ENCODE results near the gene GAB3.
"Not testable (repeated sequence)": the region's sequence is repeated elsewhere in the genome, so short reads cannot be mapped to it uniquely, and the experiment has no call there.

GAB3 gene

GRCh38 chrX:154654925-154655324, 96.0 kb downstream of the GAB3 start:
- DNase-seq, result no peak

DNA sequence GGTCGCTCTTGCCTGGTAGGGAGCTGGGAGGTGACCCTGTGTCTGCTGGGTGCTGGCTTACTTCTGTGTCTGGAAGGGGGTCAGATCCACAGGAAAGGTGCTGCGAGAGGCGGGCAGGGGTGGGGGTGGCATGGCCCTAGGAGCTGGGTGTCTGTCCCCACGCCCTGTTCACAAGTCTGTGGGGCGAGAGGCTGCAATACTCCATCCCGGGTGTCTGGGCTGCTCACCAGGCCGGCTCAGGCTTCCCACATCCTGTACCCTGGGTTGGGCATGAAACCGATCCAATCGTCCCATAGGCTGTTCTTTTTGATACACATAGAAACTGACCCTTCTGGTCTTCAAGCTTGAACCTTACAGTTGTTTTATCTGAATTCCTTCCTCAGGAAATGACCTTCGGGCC, 96.5 kb downstream of the GAB3 start:
- DNase-seq, result no peak

- not testable (repeated sequence) for DNase-seq
Observed at GRCh38 chrX:154653413-154653812, 97.5 kb downstream of the GAB3 start, which contains the start of gene CTAG2. Gene CTAG2, minus strand, starts transcription at chrX:154653579. Its CDS starts 64 bp downstream, at chrX:154653515.

DNA sequence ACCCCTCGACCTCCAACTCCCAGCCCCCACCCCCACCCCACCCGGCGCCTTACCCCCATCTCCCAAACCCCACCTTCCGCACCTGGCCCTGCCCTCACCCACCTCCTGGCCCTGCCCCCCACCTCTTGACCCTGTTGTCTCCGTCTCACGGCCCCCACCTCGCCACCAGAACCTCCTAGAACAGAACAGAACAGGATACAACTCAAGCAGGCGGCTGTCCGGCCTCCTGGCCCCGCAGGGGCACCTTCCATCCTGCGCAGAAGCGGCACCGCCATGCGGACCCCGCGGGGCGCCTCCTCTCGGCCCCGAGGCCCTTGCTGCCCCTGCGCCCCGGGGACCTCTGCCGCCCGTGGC, 97.9 kb downstream of the GAB3 start:
- no peak for DNase-seq

- DNase-seq, result no peak
Observed at GRCh38 chrX:154652311-154653047, 98.4 kb downstream of the GAB3 start.

DNA sequence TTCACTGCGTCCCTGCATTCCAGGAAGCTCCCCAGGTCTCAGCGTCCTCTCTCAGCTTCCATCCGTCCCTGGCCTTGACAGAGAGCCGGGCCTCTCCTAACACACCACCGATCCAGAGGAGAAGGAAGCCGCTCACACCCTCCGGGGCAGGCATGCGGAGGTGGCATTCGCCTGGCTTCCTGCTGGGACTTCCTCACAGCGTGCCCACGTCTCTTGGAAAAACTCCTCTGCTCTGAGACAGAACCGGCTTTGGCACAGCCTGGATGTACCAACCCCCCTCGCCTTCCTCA, 100.7 kb downstream of the GAB3 start:
- DNase-seq, result no peak

- no peak for DNase-seq
Observed at GRCh38 chrX:154649503-154650220, 101.2 kb downstream of the GAB3 start.

DNA sequence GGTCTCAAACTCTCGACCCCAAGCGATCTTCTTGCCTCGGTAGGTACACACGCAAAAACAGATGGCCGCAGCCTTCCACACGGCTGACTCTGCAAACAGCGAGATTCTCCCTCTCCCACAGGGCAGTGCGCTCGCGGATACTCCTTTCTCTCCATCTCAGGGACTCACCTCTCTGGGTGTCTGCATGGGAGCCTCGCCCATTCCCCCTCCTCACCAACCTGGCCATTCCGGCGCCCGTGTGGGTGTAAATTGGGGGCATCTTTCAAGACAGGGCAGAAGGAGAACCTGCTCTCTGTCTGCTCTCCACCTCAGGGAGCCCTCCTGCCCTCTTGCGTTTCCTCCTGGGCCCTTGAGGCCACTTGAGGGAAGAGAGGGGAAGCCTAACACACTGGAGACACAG, 101.9 kb downstream of the GAB3 start:
- DNase-seq, result no peak

DNA sequence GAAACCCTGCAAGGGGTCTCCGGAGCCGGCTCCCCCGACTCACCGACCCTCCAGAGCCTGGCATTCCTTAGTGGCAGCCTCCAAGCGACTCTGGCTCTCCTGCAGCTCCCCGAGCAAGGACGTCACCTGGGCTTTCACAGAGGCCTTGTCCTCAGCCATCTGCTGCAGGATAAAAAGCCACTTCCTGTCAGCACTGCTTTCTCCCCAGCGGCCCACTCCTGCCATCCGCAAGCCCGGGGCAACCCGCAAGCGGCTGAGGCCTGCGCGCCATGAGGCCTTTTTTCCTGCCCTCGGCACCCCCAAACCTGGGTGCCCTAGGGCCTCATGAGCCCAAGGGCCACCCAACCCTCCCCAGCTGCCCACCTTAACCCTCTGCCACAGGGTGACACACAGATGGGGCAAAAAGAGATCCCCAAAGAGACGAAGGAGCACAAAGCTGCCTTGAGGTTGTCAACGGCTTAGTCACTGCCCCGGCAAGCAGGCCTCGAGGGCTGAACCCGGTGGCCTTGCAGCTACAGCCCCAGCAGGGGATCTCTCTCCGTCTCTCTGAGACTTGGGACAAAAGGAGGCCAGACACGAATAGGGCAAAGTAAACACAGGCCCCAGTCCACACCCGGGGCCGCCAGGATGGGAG, 105.0 kb downstream of the GAB3 start:
- not testable (repeated sequence) for DNase-seq

DNA sequence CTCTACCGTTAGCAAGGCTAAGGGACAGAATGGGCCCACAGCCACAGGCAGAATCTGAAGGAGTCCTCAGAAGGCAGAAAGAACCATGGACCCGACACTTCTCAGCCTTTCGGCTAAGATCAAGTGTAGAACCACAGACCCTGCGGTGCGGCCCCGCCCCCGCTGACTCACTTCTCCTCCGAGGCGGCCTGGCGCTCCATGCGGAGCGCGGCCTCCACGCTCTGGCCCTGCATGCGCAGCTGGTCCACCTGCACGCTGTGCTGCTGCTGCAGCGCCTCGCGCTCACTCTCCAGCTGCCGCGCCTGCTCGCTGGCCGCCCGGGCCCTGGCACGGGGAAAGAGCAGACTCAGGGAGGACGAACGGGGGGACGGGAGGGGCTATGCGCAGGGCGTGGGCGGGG, 107.2 kb downstream of the GAB3 start:
- DNase-seq, result not testable (repeated sequence)

DNA sequence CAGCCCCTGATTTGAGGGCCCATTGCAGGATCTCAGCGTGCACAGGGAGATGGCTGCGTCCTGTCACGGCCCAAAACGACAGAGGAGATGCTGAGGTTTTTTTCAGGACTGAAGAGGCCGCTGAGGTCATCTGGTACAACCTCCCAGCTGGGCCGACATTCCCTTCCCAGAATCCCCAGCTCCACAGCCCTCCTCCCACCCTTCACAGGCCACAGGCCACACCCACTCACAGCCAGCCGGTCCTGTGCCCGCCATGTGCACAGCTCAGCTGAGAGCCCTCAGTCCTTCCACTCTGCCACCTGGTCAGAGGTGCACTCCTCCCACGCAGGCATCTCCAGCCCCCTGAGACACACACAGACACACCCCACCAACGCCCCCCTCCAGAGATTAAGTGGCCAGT, 109.1 kb downstream of the GAB3 start:
- DNase-seq, result not testable (repeated sequence)

DNA sequence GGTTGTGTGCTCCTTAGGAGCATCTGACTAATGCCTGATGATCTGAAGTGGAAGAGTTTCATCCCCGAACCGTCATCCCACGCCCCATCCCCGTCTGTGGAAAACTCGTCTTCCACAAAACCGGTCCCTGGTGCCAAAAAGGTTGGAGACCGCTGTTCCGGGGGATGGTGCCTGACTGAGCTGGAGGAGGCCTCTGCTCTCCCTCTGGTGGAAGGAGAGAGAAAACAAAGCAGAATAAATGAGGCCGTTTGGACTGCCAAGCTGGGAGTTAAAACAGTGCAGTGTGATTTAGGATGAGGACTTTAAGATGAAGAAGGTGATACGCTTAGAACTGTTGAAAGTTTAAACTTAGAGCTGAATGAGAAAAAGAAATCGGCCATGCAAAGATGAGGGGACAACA, 117.2 kb downstream of the GAB3 start:
- not testable (repeated sequence) for DNase-seq

DNA sequence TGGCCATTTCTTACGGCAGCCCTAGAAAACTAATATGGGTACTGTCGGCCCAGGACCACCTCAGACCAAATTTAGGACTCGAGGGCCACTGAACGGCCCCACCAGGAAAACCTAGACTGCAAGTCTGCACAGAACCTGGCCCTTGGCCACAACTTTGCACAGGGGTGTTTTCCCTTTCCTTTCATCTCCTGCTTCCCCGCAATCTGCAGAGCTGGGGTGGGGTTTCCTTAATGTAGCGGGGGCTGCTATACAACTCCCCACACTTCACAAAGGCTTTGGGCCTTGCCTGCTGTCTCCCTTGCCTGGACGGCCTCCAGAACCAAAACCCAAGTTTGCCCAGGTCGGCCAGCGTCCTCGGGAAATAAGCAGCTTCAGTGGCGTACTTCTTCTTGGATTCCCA, 119.9 kb downstream of the GAB3 start:
- not testable (repeated sequence) for DNase-seq

- DNase-seq, result not testable (repeated sequence)
Observed at GRCh38 chrX:154628960-154629359, 121.9 kb downstream of the GAB3 start.

All from stimulated activated CD4-positive, alpha-beta T cell treated with anti-CD3 and anti-CD28 coated beads, Interleukin-1b, Interleukin-23, amount 100 ng/mL, for 48 hours (primary cell).